ENCODE measurements around the gene UTP14C.
A peak's percentile ranks its signal among the peaks of the same experiment; 100 is the strongest.
"Not testable (repeated sequence)": the region's sequence is repeated elsewhere in the genome, so short reads cannot be mapped to it uniquely, and the experiment has no call there.

UTP14C gene

DNA sequence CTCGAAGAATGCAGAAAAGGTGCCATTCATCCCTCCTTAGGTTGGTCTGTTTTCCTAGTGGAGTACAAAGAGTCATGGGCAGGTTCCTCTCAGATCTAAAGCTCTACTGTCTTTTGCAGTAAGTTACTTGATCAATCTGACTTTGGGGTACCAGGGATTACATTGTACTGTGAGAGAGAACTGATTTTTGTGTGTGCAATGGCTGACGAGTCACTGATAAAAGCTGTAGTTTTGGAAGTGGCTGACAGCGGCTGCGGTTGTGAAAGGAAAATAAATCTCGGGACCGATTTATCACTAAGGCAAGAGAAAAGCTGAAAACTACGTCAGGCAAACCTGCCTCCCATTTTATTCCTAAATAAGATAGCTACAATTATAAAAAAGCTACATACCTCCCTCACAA is 26.9 kb downstream of the UTP14C start:
- DNase-seq, result no peak

DNA sequence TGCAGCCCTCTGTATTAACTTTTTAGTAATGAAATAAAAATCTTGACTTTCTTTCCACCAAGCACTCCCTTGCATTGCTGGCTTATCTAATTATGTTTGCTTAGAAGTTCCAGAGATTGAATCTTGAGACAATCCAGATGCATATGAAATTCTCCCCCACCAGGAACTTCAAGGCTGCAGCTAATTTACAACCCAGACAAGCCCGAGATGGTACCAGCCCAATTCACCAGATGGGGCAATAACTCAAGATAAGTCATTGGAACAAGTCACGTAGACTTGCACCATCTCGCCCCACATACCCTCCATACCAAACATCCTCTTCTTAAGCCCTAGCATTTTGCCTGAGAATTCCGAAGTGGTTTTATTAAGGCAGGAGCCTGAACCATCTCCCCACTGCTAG is 29.0 kb downstream of the UTP14C start:
- no peak for DNase-seq

DNA sequence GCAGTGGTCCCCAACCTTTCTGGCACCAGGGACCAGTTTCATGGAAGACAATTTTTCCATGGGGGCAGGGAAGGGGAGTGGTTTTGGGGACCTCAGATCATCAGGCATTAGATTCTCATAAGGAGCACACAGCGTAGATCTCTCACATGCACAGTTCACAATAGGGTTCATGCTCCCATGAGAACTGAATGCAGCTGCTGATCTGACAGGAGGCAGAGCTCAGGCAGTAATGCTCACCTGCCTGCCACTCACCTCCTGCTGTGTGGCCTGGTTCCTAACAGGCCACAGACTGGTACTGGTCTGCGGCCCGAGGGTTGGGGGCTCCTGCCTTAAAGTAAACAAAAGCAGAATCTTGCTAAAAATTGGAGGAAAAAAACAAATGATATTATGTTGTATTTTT is 36.6 kb downstream of the UTP14C start:
- DNase-seq, result not testable (repeated sequence)

DNA sequence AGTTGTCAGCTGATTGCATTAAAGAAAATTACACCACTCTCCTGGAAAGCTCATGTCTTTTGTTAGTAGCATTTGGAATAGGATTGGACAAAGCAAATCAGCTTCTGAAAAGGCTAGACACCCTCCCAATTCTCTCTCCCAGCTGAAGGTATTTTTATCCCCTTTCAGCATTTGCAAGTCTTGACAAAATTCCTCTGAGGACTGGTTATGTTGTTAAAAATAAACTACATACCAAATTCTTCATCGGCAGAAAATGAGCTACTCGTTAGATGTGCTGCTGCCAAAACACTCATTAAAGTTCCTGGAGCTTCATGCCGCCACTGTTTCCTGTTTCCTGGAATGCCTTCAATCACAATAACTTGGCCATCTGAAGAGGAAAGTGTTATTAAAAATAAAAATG is 37.1 kb downstream of the UTP14C start:
- DNase-seq, result no peak

DNA sequence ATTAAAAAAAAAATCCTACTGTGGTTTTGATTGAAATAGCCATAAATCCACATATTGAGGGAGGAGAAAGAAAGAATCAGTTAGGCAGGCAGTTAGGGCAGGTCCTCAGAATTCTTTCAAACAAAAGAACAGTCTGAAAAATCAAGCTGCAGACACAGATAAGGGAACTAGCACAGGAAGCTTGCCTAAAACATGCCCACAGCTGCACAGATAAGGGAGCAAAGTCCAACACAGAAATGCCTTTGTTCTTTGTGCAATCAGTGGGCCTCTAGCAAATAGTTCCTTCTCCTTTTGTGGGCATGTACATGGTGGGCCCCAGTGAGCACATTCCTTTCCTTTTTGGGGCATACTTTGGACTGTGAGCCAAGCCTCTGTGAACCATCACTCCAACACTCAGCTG is 42.7 kb downstream of the UTP14C start:
- no peak for DNase-seq

DNA sequence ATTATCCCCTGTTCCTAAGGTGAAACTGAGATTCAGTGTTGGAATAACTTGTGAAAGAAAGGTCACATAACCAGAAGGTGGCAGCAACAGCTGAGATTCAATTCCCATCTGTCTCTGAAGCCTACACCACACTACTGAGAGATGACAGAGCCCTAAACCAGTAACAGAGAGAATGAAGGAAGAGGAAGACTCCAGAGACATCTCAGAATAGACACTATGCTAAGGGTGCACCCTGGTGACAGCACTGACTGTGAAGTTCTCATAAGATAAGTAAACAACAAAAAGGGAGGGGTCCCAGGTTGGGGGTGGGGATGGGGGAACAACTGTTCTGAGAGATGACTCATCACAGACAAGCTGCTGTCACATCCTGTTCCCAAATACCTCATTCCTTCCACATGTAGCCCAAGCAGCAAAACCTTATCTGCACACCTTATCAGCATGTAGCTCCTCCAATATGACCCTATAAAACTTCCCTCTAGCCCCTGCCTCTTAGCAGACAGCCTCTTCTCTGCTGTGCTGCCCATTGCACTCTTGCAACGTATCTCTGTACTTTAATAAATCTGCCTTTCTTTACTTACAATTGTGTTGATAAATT is 46.5 kb downstream of the UTP14C start:
- peak; percentile 24 for DNase-seq

Measured in CD4-positive, alpha-beta T cell treated with Interleukin-17A for 4 hours (primary cell).